HepG2 (cell line): ENCODE results near the gene POC1B. TPM values are rescaled to one million over a fixed set of nuclear protein-coding genes. Genes with fewer than 3 reads are reported as not detected.

ENCODE experiments used
- CEBPG ChIP-seq: IDR thresholded peaks from 2 replicates; pipeline ENCODE4 v1.6.1; 2016
- FOXK1 ChIP-seq: sonication (generic); formaldehyde crosslinking; IDR thresholded peaks from 2 replicates; pipeline ENCODE4 v1.4.0; 2020; ENCODE audit warnings: low read depth, missing genetic modification reagents, borderline replicate concordance
- HNF1A ChIP-seq, 2 experiments: sonication (generic) in 1 of 2; formaldehyde crosslinking in 1 of 2; IDR thresholded peaks; 2 replicates each; pipeline versions ENCODE4 v1.4.0 to v1.6.1; 2016 to 2020; ENCODE audit warnings: borderline replicate concordance in 1 of 2, low read depth in 1 of 2, mild to moderate bottlenecking in 1 of 2, missing genetic modification reagents in 1 of 2
- KDM4B ChIP-seq: sonication (generic); formaldehyde crosslinking; IDR thresholded peaks from 2 replicates; pipeline ENCODE4 v1.4.0; 2020; ENCODE audit warnings: missing genetic modification reagents
- KLF16 ChIP-seq, 2 experiments: sonication (generic) in 1 of 2; formaldehyde crosslinking in 1 of 2; IDR thresholded peaks; 2 replicates each; pipeline versions ENCODE4 v1.6.1 to v1.8.0; 2016 to 2023; ENCODE audit warnings: missing genetic modification reagents in 2 of 2, missing compliant biosample characterization in 1 of 2
- LCORL ChIP-seq, 2 experiments: fragments of 450-650 bp in 1 of 2; sonication (generic) in 1 of 2; formaldehyde crosslinking in 1 of 2; IDR thresholded peaks; 2 replicates each; pipeline versions ENCODE4 v1.5.0 to v1.6.1; 2017 to 2020; ENCODE audit warnings: antibody characterized with exemption in 1 of 2, missing genetic modification reagents in 1 of 2
- MBD4 ChIP-seq: IDR thresholded peaks from 2 replicates; pipeline ENCODE4 v1.6.1; 2012; ENCODE audit warnings: low read length, inconsistent platforms, borderline replicate concordance
- MED13 ChIP-seq: sonication (generic); formaldehyde crosslinking; IDR thresholded peaks from 2 replicates; pipeline ENCODE4 v1.5.0; 2020; ENCODE audit warnings: missing genetic modification reagents
- MXI1 ChIP-seq: IDR thresholded peaks from 3 replicates; pipeline ENCODE4 v1.6.1; 2012; ENCODE audit warnings: low read depth, low read length, inconsistent platforms, borderline replicate concordance
- NR2F2 ChIP-seq: IDR thresholded peaks from 2 replicates; pipeline ENCODE4 v1.6.1; 2012; ENCODE audit warnings: low read depth, inconsistent platforms, borderline replicate concordance
- SKIL ChIP-seq: sonication (generic); formaldehyde crosslinking; IDR thresholded peaks from 2 replicates; pipeline ENCODE4 v1.8.0; 2022; ENCODE audit warnings: missing genetic modification reagents, mild to moderate bottlenecking, moderate library complexity, borderline replicate concordance
- TFAP4 ChIP-seq: sonication (generic); IDR thresholded peaks from 2 replicates; pipeline ENCODE4 v1.6.1; 2016; ENCODE audit warnings: low read depth, borderline replicate concordance
- ZFP90 ChIP-seq: sonication (generic); formaldehyde crosslinking; IDR thresholded peaks from 2 replicates; pipeline ENCODE4 v1.8.0; 2022; ENCODE audit warnings: missing genetic modification reagents, mild to moderate bottlenecking, inconsistent platforms, borderline replicate concordance
- ZNF143 ChIP-seq: sonication (generic); formaldehyde crosslinking; IDR thresholded peaks from 2 replicates; pipeline ENCODE4 v1.4.0; 2020; ENCODE audit warnings: missing genetic modification reagents
- ZNF263 ChIP-seq: sonication (generic); formaldehyde crosslinking; IDR thresholded peaks from 2 replicates; pipeline ENCODE4 v1.4.0; 2020; ENCODE audit warnings: missing genetic modification reagents
- ZNF558 ChIP-seq: sonication (generic); formaldehyde crosslinking; IDR thresholded peaks from 2 replicates; pipeline ENCODE4 v1.9.0; 2022; ENCODE audit warnings: mild to moderate bottlenecking, missing genetic modification reagents, borderline replicate concordance
- ZNF850 ChIP-seq: sonication (generic); formaldehyde crosslinking; conservative IDR thresholded peaks from 2 replicates; pipeline ENCODE4 v1.9.0; 2021; ENCODE audit warnings: mild to moderate bottlenecking, missing genetic modification reagents
- polyA plus RNA-seq, 8 experiments: library from polyadenylated mRNA; depleted of rRNA in 3 of 8; stranded (reverse) in 7 of 8; unstranded in 1 of 8; fragments of >200 nt; fragmentation: Illumina TruSeq in 4 of 8; extraction: Trizol in 4 of 8; gene quantifications; 2 replicates each; pipeline versions ENCODE4 v1.2.1 to v1.2.3, GENCODE V29; 2011 to 2016; ENCODE audit warnings: low read depth in 4 of 8, missing spikeins in 1 of 8, mixed read lengths in 1 of 8; ENCODE audit not compliant: insufficient read depth in 1 of 8
- total RNA-seq, 5 experiments: library from RNA; depleted of rRNA; stranded (reverse); fragments of >200 nt; fragmentation: Illumina TruSeq; extraction: Trizol; gene quantifications; 2 replicates each; pipeline ENCODE4 v1.2.3, GENCODE V29; 2016; ENCODE audit warnings: low read depth in 1 of 5

The POC1B gene
- total and polyA plus RNA-seq, 2 of the 13 experiments (the other 11 are each of a cell fraction or from before 2014, with no cell fraction given), result 9.3 to 11.0 TPM

GRCh38 chr12:89390802-89391673 is 134.8 kb downstream of the POC1B start (continued):
- TF ChIP-seq SKIL (CRISPR knock-in tag) (peak; percentile 69; the same call in 1 of the 2 replicates), ZNF143 (CRISPR knock-in tag) (0 out of 2 replicates have a peak, but pooled peaks have one; percentile 23), TFAP4 (peak; percentile 79; the same call in 1 of the 2 replicates), FOXK1 (CRISPR knock-in tag) (peak; percentile 96), ZNF263 (CRISPR knock-in tag) (0 out of 2 replicates have a peak, but pooled peaks have one; percentile 29), MXI1 (peak; percentile 72; the same call in 1 of the 3 replicates), KLF16 (CRISPR knock-in tag; IDR thresholded peaks at IDR 0.05) (peak in 1 of 2 experiments; percentile 70; a peak in 2 of 4 replicates), ZNF850 (no peak), NR2F2 (peak; percentile 98), ZNF558 (no peak), CEBPG (CRISPR knock-in tag) (peak; percentile 74), ZFP90 (CRISPR knock-in tag) (no peak), MED13 (0 out of 2 replicates have a peak, but pooled peaks have one; percentile 52), KDM4B (CRISPR knock-in tag) (peak; percentile 57), MBD4 (no peak), HNF1A (IDR thresholded peaks at IDR 0.05; ENCODE audit: low read depth) (peak; percentile 68; the same call in 1 of the 2 replicates), HNF1A (CRISPR knock-in tag; IDR thresholded peaks at IDR 0.05; ENCODE audit: borderline replicate concordance) (peak; percentile 41), LCORL (IDR thresholded peaks at IDR 0.05) (no peak), LCORL (CRISPR knock-in tag; IDR thresholded peaks at IDR 0.05) (peak; percentile 73; the same call in 1 of the 2 replicates)
